Loucy (cell line): Measurements from ENCODE around the gene TMEM170A.
"Not testable (repeated sequence)": the region's sequence is repeated elsewhere in the genome, so short reads cannot be mapped to it uniquely, and the experiment has no call there.

ENCODE experiments used
- H2AFZ ChIP-seq: fragments of 200-600 bp; sonication (generic); 2 replicates; pipeline ENCODE4 v1.6.0; 2016; ENCODE audit warnings: antibody characterized with exemption, mild to moderate bottlenecking, low read length, moderate library complexity
- H3F3A ChIP-seq: fragments of 200-600 bp; 2 replicates; pipeline ENCODE4 v1.6.0; 2016; ENCODE audit warnings: antibody characterized with exemption, low read depth, mild to moderate bottlenecking
- H3K27me3 ChIP-seq: fragments of 200-600 bp; sonication (generic); 2 replicates; pipeline ENCODE4 v1.6.1; 2014; ENCODE audit warnings: low read length, mild to moderate bottlenecking; ENCODE audit not compliant: insufficient read depth, poor library complexity, severe bottlenecking
- H3K36me3 ChIP-seq: fragments of 200-600 bp; sonication (generic); 2 replicates; pipeline ENCODE4 v1.6.1; 2016; ENCODE audit warnings: low read length; ENCODE audit not compliant: insufficient read depth
- H3K4me1 ChIP-seq: fragments of 200-600 bp; sonication (generic); 2 replicates; pipeline ENCODE4 v1.5.1; 2014; ENCODE audit warnings: low read length, mild to moderate bottlenecking; ENCODE audit not compliant: insufficient read depth, poor library complexity, severe bottlenecking
- H3K4me2 ChIP-seq: fragments of 200-600 bp; sonication (generic); 2 replicates; pipeline ENCODE4 v1.6.0; 2014; ENCODE audit warnings: antibody characterized with exemption, low read length, low read depth, mild to moderate bottlenecking; ENCODE audit not compliant: poor library complexity, severe bottlenecking
- H3K4me3 ChIP-seq: fragments of 200-600 bp; sonication (generic); 2 replicates; pipeline ENCODE4 v1.5.1; 2014; ENCODE audit warnings: low read length, mild to moderate bottlenecking, mixed read lengths; ENCODE audit not compliant: poor library complexity, severe bottlenecking
- H3K79me2 ChIP-seq: fragments of 200-600 bp; sonication (generic); 2 replicates; pipeline ENCODE4 v1.6.1; 2014; ENCODE audit warnings: low read length; ENCODE audit not compliant: insufficient read depth
- H3K9ac ChIP-seq: fragments of 200-600 bp; sonication (generic); 2 replicates; pipeline ENCODE4 v1.6.0; 2014; ENCODE audit warnings: mild to moderate bottlenecking, low read depth, low read length, moderate library complexity; ENCODE audit not compliant: poor library complexity, severe bottlenecking
- H3K9me2 ChIP-seq: fragments of 200-600 bp; sonication (generic); replicated peaks from 2 replicates; pipeline ENCODE4 v1.6.1; 2016; ENCODE audit warnings: low read depth, low read length, mixed read lengths
- H3K9me3 ChIP-seq: fragments of 200-600 bp; sonication (generic); 2 replicates; pipeline ENCODE4 v1.6.1; 2014; ENCODE audit warnings: mild to moderate bottlenecking, antibody characterized with exemption, low read length, low read depth; ENCODE audit not compliant: insufficient read depth
- H4K20me1 ChIP-seq: fragments of 200-600 bp; sonication (generic); 2 replicates; pipeline ENCODE4 v1.6.0; 2014; ENCODE audit warnings: antibody characterized with exemption, low read length, mild to moderate bottlenecking; ENCODE audit not compliant: insufficient read depth, poor library complexity, severe bottlenecking
- EZH2phosphoT487 ChIP-seq: fragments of 200-600 bp; IDR thresholded peaks from 2 replicates; pipeline ENCODE4 v1.6.1; 2018; ENCODE audit warnings: antibody characterized with exemption, mild to moderate bottlenecking, moderate library complexity, borderline replicate concordance
- TF ChIP-seq, protein P1 (sequence below): fragments of 200-600 bp; sonication (generic); conservative IDR thresholded peaks from 2 replicates; pipeline ENCODE4 v1.5.1; 2014; ENCODE audit warnings: mild to moderate bottlenecking, antibody characterized with exemption, low read length

Gene TMEM170A

DNA sequence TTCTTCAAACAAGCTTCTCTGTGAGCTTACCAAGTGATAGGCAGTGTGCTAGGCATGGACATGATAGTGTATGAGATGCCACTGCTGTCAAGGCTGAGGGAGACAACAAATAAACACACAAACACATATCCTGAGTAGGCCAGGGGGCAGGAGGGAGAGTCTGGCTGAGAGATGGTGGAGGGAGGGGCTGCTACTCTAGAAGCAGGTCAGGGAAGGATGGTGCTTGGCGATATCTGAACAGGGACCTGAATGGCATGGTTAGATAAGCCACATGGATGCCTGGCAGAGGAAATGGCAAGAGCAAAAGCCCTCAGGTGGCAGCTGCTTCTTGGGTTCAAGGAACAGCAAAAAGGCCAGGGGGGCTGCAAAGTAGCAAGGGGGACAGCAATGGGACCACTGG is 39.3 kb upstream of the TMEM170A start:
- Histone ChIP-seq H3K9me3 (no peaks in the 10 kb centered on the region), H2AFZ (no peak overlapping the region), H3F3A (no peaks in the 10 kb centered on the region), H3K9me2 (no peaks in the 10 kb centered on the region), H3K4me1 (no peaks in the 10 kb centered on the region), H4K20me1 (no peaks in the 10 kb centered on the region), H3K79me2 (no peaks in the 10 kb centered on the region), H3K36me3 (no peaks in the 10 kb centered on the region), H3K4me2 (no peak overlapping the region), H3K27me3 (no peaks in the 10 kb centered on the region), H3K4me3 (no peak overlapping the region), H3K9ac (no peak overlapping the region)
- TF ChIP-seq, protein P1, sequence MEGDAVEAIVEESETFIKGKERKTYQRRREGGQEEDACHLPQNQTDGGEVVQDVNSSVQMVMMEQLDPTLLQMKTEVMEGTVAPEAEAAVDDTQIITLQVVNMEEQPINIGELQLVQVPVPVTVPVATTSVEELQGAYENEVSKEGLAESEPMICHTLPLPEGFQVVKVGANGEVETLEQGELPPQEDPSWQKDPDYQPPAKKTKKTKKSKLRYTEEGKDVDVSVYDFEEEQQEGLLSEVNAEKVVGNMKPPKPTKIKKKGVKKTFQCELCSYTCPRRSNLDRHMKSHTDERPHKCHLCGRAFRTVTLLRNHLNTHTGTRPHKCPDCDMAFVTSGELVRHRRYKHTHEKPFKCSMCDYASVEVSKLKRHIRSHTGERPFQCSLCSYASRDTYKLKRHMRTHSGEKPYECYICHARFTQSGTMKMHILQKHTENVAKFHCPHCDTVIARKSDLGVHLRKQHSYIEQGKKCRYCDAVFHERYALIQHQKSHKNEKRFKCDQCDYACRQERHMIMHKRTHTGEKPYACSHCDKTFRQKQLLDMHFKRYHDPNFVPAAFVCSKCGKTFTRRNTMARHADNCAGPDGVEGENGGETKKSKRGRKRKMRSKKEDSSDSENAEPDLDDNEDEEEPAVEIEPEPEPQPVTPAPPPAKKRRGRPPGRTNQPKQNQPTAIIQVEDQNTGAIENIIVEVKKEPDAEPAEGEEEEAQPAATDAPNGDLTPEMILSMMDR = no peak
- no peak for TF ChIP-seq EZH2phosphoT487

DNA sequence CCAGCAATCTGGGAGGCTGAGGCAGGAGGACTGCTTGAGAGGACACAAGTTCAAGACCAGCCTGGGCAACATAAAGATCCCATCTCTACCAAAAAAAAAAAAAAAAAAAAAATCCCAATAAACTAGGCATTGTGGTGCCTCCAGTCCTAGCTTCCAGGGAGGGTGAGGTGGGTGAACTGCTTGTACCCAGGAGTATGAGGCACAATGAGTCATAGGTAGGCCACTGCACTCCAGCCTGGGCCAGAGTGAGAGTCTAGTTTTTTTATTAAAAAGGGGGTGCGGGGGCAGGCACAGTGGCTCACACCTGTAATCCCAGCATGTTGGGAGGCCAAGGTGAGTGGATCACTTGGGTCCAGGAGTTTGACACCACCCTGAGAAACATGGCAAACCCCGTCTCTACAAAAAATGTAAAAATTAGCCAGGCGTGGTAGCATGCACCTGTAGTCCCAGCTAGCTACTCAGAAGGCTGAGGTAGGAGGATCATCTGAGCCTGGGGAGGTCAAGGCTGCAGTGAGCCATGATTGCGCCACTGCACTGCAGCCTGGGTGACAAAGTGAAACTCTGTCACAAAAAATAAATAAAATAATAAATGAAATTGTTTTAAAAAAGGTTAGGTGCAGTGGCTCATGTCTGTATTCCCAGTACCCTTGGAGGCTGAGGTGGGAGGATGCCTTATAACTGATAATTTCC is 38.6 kb upstream of the TMEM170A start:
- Histone ChIP-seq H4K20me1 (no peaks in the 10 kb centered on the region), H3K9ac (no peak overlapping the region), H3K9me2 (no peaks in the 10 kb centered on the region), H3K9me3 (no peaks in the 10 kb centered on the region), H3K4me1 (no peaks in the 10 kb centered on the region), H3K27me3 (no peaks in the 10 kb centered on the region), H3K4me3 (no peak overlapping the region), H3K79me2 (no peaks in the 10 kb centered on the region), H3K4me2 (no peak overlapping the region), H3K36me3 (no peaks in the 10 kb centered on the region), H3F3A (no peaks in the 10 kb centered on the region), H2AFZ (no peak overlapping the region)
- TF ChIP-seq, protein P1 = no peak
- TF ChIP-seq EZH2phosphoT487 = no peak

DNA sequence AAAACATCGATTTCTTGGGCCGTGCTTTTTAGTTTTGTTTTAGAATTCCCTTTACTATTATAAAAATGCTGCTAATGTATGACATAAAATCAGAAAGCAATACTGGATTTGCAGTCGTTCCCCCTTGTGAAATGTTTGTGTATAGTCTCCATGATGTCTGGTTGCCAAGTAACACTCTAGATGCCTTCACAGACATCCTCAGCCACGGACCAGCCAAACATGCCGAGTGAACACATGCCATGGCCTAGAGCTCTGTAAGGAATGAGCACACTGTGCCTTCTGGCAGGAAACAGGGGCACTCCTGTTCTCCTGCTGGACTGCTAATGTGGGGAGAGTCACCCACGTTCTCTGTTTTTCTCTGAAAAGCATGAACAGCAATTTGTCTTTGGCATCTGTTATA is 37.3 kb upstream of the TMEM170A start:
- not testable (repeated sequence) for H3K79me2 ChIP-seq, H3K9me3 ChIP-seq, H3K4me2 ChIP-seq, H2AFZ ChIP-seq, H3K36me3 ChIP-seq, H3K4me1 ChIP-seq, H3K4me3 ChIP-seq, H4K20me1 ChIP-seq, H3K27me3 ChIP-seq, H3K9ac ChIP-seq, H3K9me2 ChIP-seq, H3F3A ChIP-seq

GRCh38 chr16:75501359-75501758 is 36.9 kb upstream of the TMEM170A start:
- no peak overlapping the region for H2AFZ ChIP-seq

GRCh38 chr16:75498605-75499322 is 34.3 kb upstream of the TMEM170A start:
- not testable (repeated sequence) for H3K79me2 ChIP-seq, H3K9me2 ChIP-seq, H3K4me3 ChIP-seq, H3K27me3 ChIP-seq, H2AFZ ChIP-seq, H4K20me1 ChIP-seq, H3F3A ChIP-seq, H3K36me3 ChIP-seq, H3K9ac ChIP-seq, H3K4me1 ChIP-seq, H3K4me2 ChIP-seq, H3K9me3 ChIP-seq

More at GRCh38 chr16:75501359-75501758, 36.9 kb upstream of the TMEM170A start:
- no peaks in the 10 kb centered on the region for H3K79me2 ChIP-seq
- H3K9ac ChIP-seq = no peak overlapping the region
- no peaks in the 10 kb centered on the region for H3K27me3 ChIP-seq
- H3K4me1 ChIP-seq = no peaks in the 10 kb centered on the region
- H3F3A ChIP-seq = no peaks in the 10 kb centered on the region
- no peaks in the 10 kb centered on the region for H3K9me2 ChIP-seq
- TF ChIP-seq EZH2phosphoT487 = no peak
- TF ChIP-seq, protein P1 = no peak
- no peak overlapping the region for H3K4me2 ChIP-seq
- no peaks in the 10 kb centered on the region for H4K20me1 ChIP-seq
- H3K36me3 ChIP-seq = no peaks in the 10 kb centered on the region
- H3K9me3 ChIP-seq = no peaks in the 10 kb centered on the region
- no peak overlapping the region for H3K4me3 ChIP-seq
